ENCODE results near the gene CIITA. TPM values are rescaled to one million over a fixed set of nuclear protein-coding genes. Genes with fewer than 3 reads are reported as not detected.

CIITA gene
- total RNA-seq, 4 donors from 2014 or later = 1.2 to 26.9 (median 13.9) TPM

DNA sequence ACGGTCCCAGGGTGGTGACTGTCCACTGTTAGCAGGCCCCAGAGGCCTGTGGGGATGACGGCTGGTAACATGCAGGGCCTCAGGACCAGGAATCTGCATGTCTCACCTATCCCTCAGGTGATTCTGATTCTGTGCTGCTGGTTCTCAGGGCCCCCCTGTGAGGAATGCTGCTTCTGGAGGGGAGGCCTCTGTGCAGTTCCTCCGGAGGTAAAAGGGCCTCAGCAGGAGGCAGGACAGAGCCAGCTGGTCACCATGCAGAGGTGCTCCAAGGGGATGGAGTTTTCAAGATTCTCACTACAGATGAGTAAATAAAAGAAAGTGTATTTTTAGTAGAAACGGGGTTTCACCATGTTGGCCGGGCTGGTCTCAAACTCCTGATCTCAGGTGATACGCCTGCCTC lies 101.1 kb downstream of the CIITA start:
- H3K27ac ChIP-seq = no peak overlapping the region
- no peak for DNase-seq
- TF ChIP-seq EP300 (IDR thresholded peaks at IDR 0.05; ENCODE audit: low read depth) (no peak), POLR2A (IDR thresholded peaks at IDR 0.05) (no peak), POLR2AphosphoS5 (IDR thresholded peaks at IDR 0.05) (no peak)
- TF ChIP-seq, protein P1, sequence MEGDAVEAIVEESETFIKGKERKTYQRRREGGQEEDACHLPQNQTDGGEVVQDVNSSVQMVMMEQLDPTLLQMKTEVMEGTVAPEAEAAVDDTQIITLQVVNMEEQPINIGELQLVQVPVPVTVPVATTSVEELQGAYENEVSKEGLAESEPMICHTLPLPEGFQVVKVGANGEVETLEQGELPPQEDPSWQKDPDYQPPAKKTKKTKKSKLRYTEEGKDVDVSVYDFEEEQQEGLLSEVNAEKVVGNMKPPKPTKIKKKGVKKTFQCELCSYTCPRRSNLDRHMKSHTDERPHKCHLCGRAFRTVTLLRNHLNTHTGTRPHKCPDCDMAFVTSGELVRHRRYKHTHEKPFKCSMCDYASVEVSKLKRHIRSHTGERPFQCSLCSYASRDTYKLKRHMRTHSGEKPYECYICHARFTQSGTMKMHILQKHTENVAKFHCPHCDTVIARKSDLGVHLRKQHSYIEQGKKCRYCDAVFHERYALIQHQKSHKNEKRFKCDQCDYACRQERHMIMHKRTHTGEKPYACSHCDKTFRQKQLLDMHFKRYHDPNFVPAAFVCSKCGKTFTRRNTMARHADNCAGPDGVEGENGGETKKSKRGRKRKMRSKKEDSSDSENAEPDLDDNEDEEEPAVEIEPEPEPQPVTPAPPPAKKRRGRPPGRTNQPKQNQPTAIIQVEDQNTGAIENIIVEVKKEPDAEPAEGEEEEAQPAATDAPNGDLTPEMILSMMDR (IDR thresholded peaks at IDR 0.05) = no peak

DNA sequence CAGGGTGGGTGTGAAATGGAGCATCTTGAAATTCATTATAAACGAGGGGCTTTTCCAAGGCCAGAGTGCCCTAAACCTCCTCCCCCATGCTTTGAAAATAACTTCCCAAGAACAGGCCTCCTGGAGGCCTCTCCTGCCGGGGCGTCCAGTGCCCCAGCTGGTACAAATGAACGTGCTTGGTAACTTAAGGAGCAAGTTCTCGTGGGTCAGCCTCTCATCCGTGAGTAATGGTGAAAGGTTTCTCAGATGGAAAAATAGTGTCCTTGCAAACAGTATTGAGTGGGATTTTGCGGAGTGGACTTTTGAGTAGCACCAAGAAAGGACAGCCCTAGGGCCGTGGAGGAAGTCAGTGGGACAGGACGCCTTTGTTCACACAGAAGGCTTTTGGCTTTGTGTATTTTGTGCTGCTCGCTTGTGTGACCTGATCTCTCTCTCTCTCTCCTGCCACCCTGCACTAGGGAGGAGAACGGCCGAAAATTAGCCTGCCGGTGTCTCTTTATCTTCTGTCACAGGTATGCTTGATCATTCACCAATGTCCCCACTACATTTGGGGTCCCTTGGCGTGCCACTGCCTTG lies 102.0 kb downstream of the CIITA start:
- Histone ChIP-seq H3K9me3 (no peaks in the 10 kb centered on the region), H3K4me3 (no peak overlapping the region), H3K4me1 (peaks cover 0 to 10% (median 6%) of the 10 kb centered on the region in 4 donors), H3K27ac (peak overlapping the region; percentile 25 to 82 (median 70)), H3K36me3 (peaks cover 0 to 6% (median 2%) of the 10 kb centered on the region in 4 donors), H3K27me3 (no peaks in the 10 kb centered on the region)
- in situ Hi-C loops (cut with MboI; ENCODE audit: low pct_ligation_motif_present in 1 of 4, low pct_unique_long_range_greater_than_20kb in 1 of 4, low sequenced_read_pairs in 3 of 4) (no loop called here), intact Hi-C loops (cut with DNase I; ENCODE audit: low total_unique reads) (loop anchor here (10.0 kb wide), 1 partner anchor 376 kb away; no protein-coding TSS in a partner anchor)
- WGBS, 2 donors (ENCODE audit: low coverage in 1 of 2) = 95 to 97% methylated on average over 10 to 14 of the region's 14 CpGs
- DNase-seq = no peak
- no peak for TF ChIP-seq POLR2A (IDR thresholded peaks at IDR 0.05)
- TF ChIP-seq EP300 (IDR thresholded peaks at IDR 0.05; ENCODE audit: low read depth) = no peak
- no peak for TF ChIP-seq POLR2AphosphoS5 (IDR thresholded peaks at IDR 0.05)
- TF ChIP-seq, protein P1 (IDR thresholded peaks at IDR 0.05) = no peak

More for the DNA sequence above, 101.1 kb downstream of the CIITA start:
- WGBS, 2 donors (ENCODE audit: low coverage in 1 of 2) = 96 to 100% methylated on average over 2 to 6 of the region's 6 CpGs
- intact Hi-C loops (cut with DNase I; ENCODE audit: low total_unique reads) (loop anchor here (10.0 kb wide), 1 partner anchor 377 kb away; no protein-coding TSS in a partner anchor), in situ Hi-C loops (cut with MboI; ENCODE audit: low pct_ligation_motif_present in 1 of 4, low pct_unique_long_range_greater_than_20kb in 1 of 4, low sequenced_read_pairs in 3 of 4) (no loop called here)
- peaks cover 0 to 10% (median 6%) of the 10 kb centered on the region in 4 donors for H3K4me1 ChIP-seq
- H3K4me3 ChIP-seq = no peak overlapping the region
- H3K36me3 ChIP-seq = peaks cover 0 to 5% (median 2%) of the 10 kb centered on the region in 4 donors
- no peaks in the 10 kb centered on the region for H3K9me3 ChIP-seq
- no peaks in the 10 kb centered on the region for H3K27me3 ChIP-seq

DNA sequence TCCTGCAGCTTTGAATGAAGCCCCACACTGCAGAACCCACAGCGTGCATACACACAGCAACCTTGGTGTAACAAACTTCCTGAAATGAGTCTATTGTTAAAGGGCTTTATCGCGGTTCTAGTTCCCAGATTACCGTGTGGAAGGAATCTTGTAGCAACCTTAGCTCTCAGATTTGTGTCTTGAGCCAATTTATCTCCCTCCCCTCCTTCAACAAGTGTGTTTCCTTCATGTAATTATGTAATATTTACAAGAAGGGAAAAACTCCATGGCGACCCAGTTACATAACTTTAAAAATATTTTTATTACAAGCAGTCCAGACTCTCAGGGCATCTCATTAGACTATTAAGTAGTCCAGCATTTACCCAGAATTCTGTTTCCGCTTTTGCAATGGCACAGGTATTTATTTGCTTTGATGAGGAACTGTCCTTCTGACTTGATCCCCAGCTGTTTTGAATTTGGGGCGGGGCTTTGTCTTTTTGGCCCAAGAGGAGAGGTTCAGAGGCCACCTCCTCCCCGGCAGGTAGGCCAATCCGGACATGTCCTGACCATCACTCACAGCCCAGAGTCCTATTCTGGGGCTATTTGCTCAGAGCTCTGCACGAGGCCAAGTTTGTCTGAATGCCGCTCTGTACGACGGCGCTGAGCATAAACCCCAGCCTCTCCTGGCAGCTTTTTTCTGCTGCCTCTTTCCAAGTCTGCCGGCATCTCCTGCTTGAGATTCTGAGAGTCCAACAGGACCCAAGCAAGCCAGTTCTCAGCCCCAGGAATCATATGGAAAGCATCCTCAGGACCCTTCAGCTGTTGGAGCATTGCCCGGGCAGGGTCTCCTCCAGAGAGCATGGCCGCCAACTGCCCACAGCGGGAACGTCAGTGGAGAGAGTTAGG lies 103.0 kb downstream of the CIITA start:
- peaks cover 0 to 6% (median 0%) of the 10 kb centered on the region in 4 donors for H3K36me3 ChIP-seq
- peak; percentile 25 for DNase-seq
- 46 to 75% methylated on average over 6 to 19 of the region's 19 CpGs for WGBS, 2 donors (ENCODE audit: low coverage in 1 of 2)

DNA sequence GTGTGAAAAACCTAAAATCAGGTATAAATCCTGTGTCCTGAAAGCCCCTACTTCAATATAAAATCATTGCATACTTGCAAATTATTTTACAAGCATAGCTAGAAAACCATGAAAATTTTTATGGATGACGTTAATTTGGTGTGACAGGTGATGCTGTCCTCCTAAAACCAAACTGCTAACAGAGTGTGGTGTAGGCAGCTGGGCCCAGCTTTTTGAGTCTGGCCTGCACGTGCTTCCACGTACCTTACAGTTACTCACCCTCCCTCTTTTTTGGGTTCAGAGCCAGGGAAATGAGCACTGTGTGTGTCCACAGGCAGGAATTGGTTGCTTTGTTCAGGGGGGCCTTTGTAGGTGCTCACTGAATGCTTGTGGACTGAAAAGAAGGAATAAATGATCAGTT lies 103.8 kb downstream of the CIITA start:
- intact Hi-C loops (cut with DNase I; ENCODE audit: low total_unique reads) = no loop called here
- Histone ChIP-seq H3K9me3 (no peaks in the 10 kb centered on the region), H3K4me1 (peaks cover 0 to 10% (median 6%) of the 10 kb centered on the region in 4 donors), H3K36me3 (peaks cover 0 to 6% (median 0%) of the 10 kb centered on the region in 4 donors), H3K27ac (peak overlapping the region; percentile 48 to 82 (median 70)), H3K4me3 (no peak overlapping the region), H3K27me3 (no peaks in the 10 kb centered on the region)
- TF ChIP-seq POLR2A (IDR thresholded peaks at IDR 0.05) (no peak), POLR2AphosphoS5 (IDR thresholded peaks at IDR 0.05) (no peak), EP300 (IDR thresholded peaks at IDR 0.05; ENCODE audit: low read depth) (no peak)
- TF ChIP-seq, protein P1 (IDR thresholded peaks at IDR 0.05) = no peak
- WGBS, 2 donors (ENCODE audit: low coverage in 1 of 2) = 81% methylated on average over 3 of the region's 3 CpGs; no CpG with 5 or more reads in 1 of the 2 donors
- no peak for DNase-seq
- in situ Hi-C loops (cut with MboI; ENCODE audit: low pct_ligation_motif_present in 1 of 4, low pct_unique_long_range_greater_than_20kb in 1 of 4, low sequenced_read_pairs in 3 of 4) = no loop called here

More for the DNA sequence above, 103.0 kb downstream of the CIITA start:
- Histone ChIP-seq H3K27ac (peak overlapping the region; percentile 48 to 82 (median 70)), H3K4me3 (no peak overlapping the region), H3K4me1 (peaks cover 0 to 10% (median 6%) of the 10 kb centered on the region in 4 donors), H3K9me3 (no peaks in the 10 kb centered on the region), H3K27me3 (no peaks in the 10 kb centered on the region)
- no peak for TF ChIP-seq POLR2A (IDR thresholded peaks at IDR 0.05)
- peak in 1 of 3 donors; percentile 18 for TF ChIP-seq POLR2AphosphoS5 (IDR thresholded peaks at IDR 0.05)
- in situ Hi-C loops (cut with MboI; ENCODE audit: low pct_ligation_motif_present in 1 of 4, low pct_unique_long_range_greater_than_20kb in 1 of 4, low sequenced_read_pairs in 3 of 4) (no loop called here), intact Hi-C loops (cut with DNase I; ENCODE audit: low total_unique reads) (loop anchor here (10.0 kb wide), 1 partner anchor 375 kb away; no protein-coding TSS in a partner anchor)

All from transverse colon (tissue), 4 donors.